GM12878 (cell line): Measurements from ENCODE around the gene YEATS2. TPM values are rescaled to one million over a fixed set of nuclear protein-coding genes. Genes with fewer than 3 reads are reported as not detected.

Source experiments
- ATAC-seq: fragments of 200-7000 bp; cut with Tn5 transposase; 3 replicates; pipeline ENCODE4 v1.9.1; 2020; ENCODE audit warnings: mild to moderate bottlenecking, moderate library complexity
- BruUV-seq: library from RNA; stranded (reverse); fragments of 400-500 nt; replicated peaks from 2 replicates; lab custom pipeline; 2021; lab: Mats Ljungman, UMichigan
- CTCF ChIA-PET: fragments of 300-600 bp; sonication (Branson Sonifier 250); formaldehyde crosslinking; extraction: SDS; loops from one replicate; lab custom pipeline; 2021; ENCODE audit warnings: inconsistent platforms; lab: Yijun Ruan, JAX
- POLR2A ChIA-PET: fragments of 350-600 bp; formaldehyde crosslinking; extraction: SDS; loops from one replicate; lab custom pipeline; 2021; ENCODE audit warnings: inconsistent platforms; lab: Charles Lee
- RAD21 ChIA-PET: fragments of 300-600 bp; sonication (Branson Sonifier 250); formaldehyde crosslinking; loops from one replicate; lab custom pipeline; 2023; ENCODE audit warnings: antibody characterized with exemption; ENCODE audit not compliant: unreplicated experiment; lab: Charles Lee
- SMC1A ChIA-PET: fragments of 300-600 bp; sonication (Branson Sonifier 250); formaldehyde crosslinking; loops from one replicate; lab custom pipeline; 2023; ENCODE audit not compliant: unreplicated experiment, uncharacterized antibody; lab: Charles Lee
- DNase-seq: peaks from one replicate; pipeline ENCODE4 v3.0.0-alpha.2; 2011; ENCODE audit warnings: low read depth, low spot score
- FAIRE-seq: peaks from 3 replicates; lab custom pipeline; 2011; peaks lifted over from hg19 to GRCh38; lab: Jason Lieb, UNC
- H2AFZ ChIP-seq: 2 replicates; pipeline ENCODE4 v1.6.0; 2011; ENCODE audit warnings: low read depth, low read length, control low read depth; ENCODE audit not compliant: control insufficient read depth
- H3K27ac ChIP-seq: 2 replicates; pipeline ENCODE4 v1.5.1; 2011; ENCODE audit warnings: control low read depth; ENCODE audit not compliant: control insufficient read depth, insufficient read depth
- H3K27me3 ChIP-seq, 2 experiments: replicated peaks in 1 of 2; 2 replicates each; pipeline versions ENCODE4 v1.6.0 to v1.6.1; 2011; ENCODE audit warnings: low read length in 1 of 2; ENCODE audit not compliant: control insufficient read depth in 2 of 2, insufficient read depth in 2 of 2
- H3K36me3 ChIP-seq, 2 experiments: 2 replicates each; pipeline ENCODE4 v1.5.1; 2011; ENCODE audit warnings: low read length in 1 of 2; ENCODE audit not compliant: control insufficient read depth in 2 of 2, insufficient read depth in 2 of 2
- H3K4me1 ChIP-seq: 2 replicates; pipeline ENCODE4 v1.6.1; 2011; ENCODE audit warnings: mild to moderate bottlenecking, low read length, moderate library complexity, mixed read lengths; ENCODE audit not compliant: control insufficient read depth, insufficient read depth
- H3K4me2 ChIP-seq: 2 replicates; pipeline ENCODE4 v1.6.0; 2011; ENCODE audit warnings: control low read depth; ENCODE audit not compliant: control insufficient read depth, insufficient read depth
- H3K4me3 ChIP-seq: fragments of 200-600 bp; sonication (generic); 2 replicates; pipeline ENCODE4 v1.5.1; 2016
- H3K79me2 ChIP-seq: 2 replicates; pipeline ENCODE4 v1.6.0; 2011; ENCODE audit warnings: low read length; ENCODE audit not compliant: control insufficient read depth, insufficient read depth
- H3K9ac ChIP-seq: 2 replicates; pipeline ENCODE4 v1.8.0; 2011; ENCODE audit warnings: low read length, control low read depth, mixed read lengths; ENCODE audit not compliant: control insufficient read depth, insufficient read depth
- H3K9me3 ChIP-seq: replicated peaks from 3 replicates; pipeline ENCODE4 v1.5.1; 2011; ENCODE audit warnings: mild to moderate bottlenecking, low read length; ENCODE audit not compliant: control insufficient read depth, insufficient read depth
- H4K20me1 ChIP-seq: 2 replicates; pipeline ENCODE4 v1.6.0; 2011; ENCODE audit not compliant: control insufficient read depth, insufficient read depth
- E2F4 ChIP-seq: IDR thresholded peaks from 2 replicates; pipeline ENCODE4 v1.6.1; 2012; ENCODE audit warnings: low read depth, low read length, improper control_type of control experiment
- HCFC1 ChIP-seq: fragments of 150-350 bp; IDR thresholded peaks from 2 replicates; pipeline ENCODE4 v1.6.1; 2014; ENCODE audit warnings: low read length
- SMC3 ChIP-seq: IDR thresholded peaks from 2 replicates; pipeline ENCODE4 v1.6.1; 2011; ENCODE audit warnings: low read length, improper control_type of control experiment, borderline replicate concordance
- SP1 ChIP-seq: IDR thresholded peaks from one replicate; pipeline ENCODE4 v1.6.1; 2011; ENCODE audit warnings: low read depth, low read length
- TCF7 ChIP-seq: IDR thresholded peaks from 2 replicates; pipeline ENCODE4 v1.6.1; 2014; ENCODE audit warnings: antibody characterized with exemption, borderline replicate concordance
- ZZZ3 ChIP-seq: IDR thresholded peaks from 2 replicates; pipeline ENCODE4 v1.6.1; 2011; ENCODE audit warnings: low read depth; ENCODE audit not compliant: control insufficient read depth, insufficient read length
- WGBS: methylation state at CpG from one replicate; pipeline ENCODE4 v1.1.6; 2016; ENCODE audit warnings: low lambda C conversion rate; ENCODE audit not compliant: insufficient replicate concordance, insufficient coverage; ENCODE audit errors: missing lambda C conversion rate; 5-methylcytosine and 5-hydroxymethylcytosine counted together
- in situ Hi-C: fragments of 300-500 bp; cut with MboI; formaldehyde crosslinking; loops from 9 replicates; pipeline ENCODE4 v1.14.3; 2018; ENCODE audit warnings: mixed read lengths
- intact Hi-C: fragments of 100-400 bp; cut with micrococcal nuclease; formaldehyde crosslinking; loops from one replicate; pipeline ENCODE4 v1.14.2; 2022; ENCODE audit not compliant: unreplicated experiment
- polyA plus RNA-seq, 11 experiments: library from polyadenylated mRNA; depleted of rRNA in 4 of 11; unstranded in 6 of 11; stranded (reverse) in 5 of 11; fragments of >200 nt; fragmentation: Nextera tagmentation in 4 of 11; fragmentation: Illumina TruSeq in 1 of 11; extraction: Ambion mirVana in 4 of 11; extraction: Trizol in 1 of 11; gene quantifications; 1 replicate in 1 of 11; 2 replicates in 10 of 11; pipeline versions ENCODE4 v1.2.1 to v1.2.3, GENCODE V29; 2011 to 2016; ENCODE audit warnings: inconsistent platforms in 2 of 11, missing spikeins in 2 of 11, low read depth in 1 of 11
- total RNA-seq, 4 experiments: library from RNA; depleted of rRNA in 3 of 4; stranded (reverse); fragments of >200 nt in 3 of 4; fragmentation: Illumina TruSeq in 1 of 4; extraction: Trizol in 1 of 4; gene quantifications; 2 replicates each; pipeline versions ENCODE4 v1.2.1 to v1.2.3, GENCODE V29; 2013 to 2021

YEATS2 gene
- total and polyA plus RNA-seq, 10 of the 15 experiments (the other 5 are each of a cell fraction or from before 2014, with no cell fraction given): 1.9 to 65.3 (median 25.8) TPM

DNA sequence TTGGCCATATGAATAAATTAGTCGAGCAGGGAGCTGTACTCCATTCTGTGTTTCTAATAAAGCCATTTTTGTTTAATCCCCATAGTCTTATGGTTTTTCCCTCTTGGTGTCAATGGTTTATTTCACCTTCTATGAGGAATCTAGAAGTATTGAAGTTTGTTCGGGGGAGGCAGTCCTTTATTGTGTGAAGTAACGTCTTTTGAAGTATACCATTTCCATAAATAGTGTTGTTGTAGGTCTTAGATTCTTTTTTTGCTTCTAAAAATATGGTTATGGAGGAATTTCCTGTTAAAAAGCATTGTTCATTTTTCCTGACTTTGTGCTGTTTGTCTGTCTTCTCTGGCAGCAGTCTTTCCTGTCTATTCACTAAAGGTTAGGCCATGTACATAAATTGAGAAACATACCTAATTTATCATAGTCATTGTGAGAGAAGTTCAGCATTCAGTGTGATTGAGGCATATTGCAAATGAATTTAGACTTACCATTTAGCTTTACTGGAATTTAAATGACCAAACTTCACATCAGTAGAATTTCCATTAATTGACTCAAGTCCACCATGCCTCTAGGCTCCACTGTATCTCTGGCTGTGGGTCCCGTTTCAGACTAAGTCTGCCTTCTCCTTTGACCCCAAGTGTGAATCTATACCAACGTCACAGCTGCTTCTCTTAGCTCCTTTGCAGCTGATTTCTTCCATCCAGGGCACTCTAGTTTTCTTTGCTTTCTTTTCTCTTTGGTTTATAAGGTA is 37.3 kb downstream of the YEATS2 start:
- no peak for FAIRE-seq
- ChIA-PET SMC1A (no interaction called here), CTCF (interaction anchor here (0.6 to 1.2 kb wide), 3 partner anchors 13 to 517 kb away, joined by 3 to 4 read pairs (median 3); no protein-coding TSS in a partner anchor), POLR2A (no interaction called here), RAD21 (no interaction called here)
- Histone ChIP-seq H3K4me3 (no peak overlapping the region), H3K36me3 (peaks cover 7 to 26% of the 10 kb centered on the region in 2 experiments), H3K9ac (no peak overlapping the region), H2AFZ (no peak overlapping the region), H3K4me1 (no peaks in the 10 kb centered on the region), H3K4me2 (no peak overlapping the region), H3K27ac (no peak overlapping the region), H4K20me1 (no peaks in the 10 kb centered on the region), H3K27me3 (no peaks in the 10 kb centered on the region), H3K79me2 (no peaks in the 10 kb centered on the region), H3K9me3 (peaks cover 2% of the 10 kb centered on the region; the same call in 1 of the 3 replicates)
- BruUV-seq: no TSS peak
- no peak for DNase-seq
- intact Hi-C loops: no loop called here
- no peak for TF ChIP-seq TCF7
- TF ChIP-seq SP1: no peak
- no peak for TF ChIP-seq E2F4
- no peak for TF ChIP-seq ZZZ3
- no peak for TF ChIP-seq SMC3
- no peak for TF ChIP-seq HCFC1
- in situ Hi-C loops: no loop called here
- ATAC-seq: no peak
- 97% methylated on average over 5 of the region's 5 CpGs for WGBS
